A673 (cell line): ENCODE data around the gene OR2T4. TPM values are rescaled to one million over a fixed set of nuclear protein-coding genes. Genes with fewer than 3 reads are reported as not detected.

Experiments
- BruUV-seq: library from RNA; stranded (reverse); fragments of 400-500 nt; replicated peaks from 2 replicates; lab custom pipeline; 2021; lab: Mats Ljungman, UMichigan
- CTCF ChIA-PET: fragments of 300-600 bp; sonication (Branson Sonifier 250); formaldehyde crosslinking; loops from one replicate; lab custom pipeline; 2022; ENCODE audit warnings: antibody characterized with exemption; lab: Charles Lee
- POLR2A ChIA-PET: fragments of 300-600 bp; sonication (Branson Sonifier 250); formaldehyde crosslinking; loops from one replicate; lab custom pipeline; 2022; ENCODE audit warnings: antibody characterized with exemption; ENCODE audit not compliant: low non-redundant PET; lab: Charles Lee
- DNase-seq: peaks from one replicate; pipeline ENCODE4 v3.0.0-alpha.2; 2015; ENCODE audit warnings: low spot score
- H3K27ac ChIP-seq: fragments of 200-600 bp; sonication (generic); 2 replicates; pipeline ENCODE4 v1.5.1; 2016; ENCODE audit warnings: mixed run types, low read depth, mild to moderate bottlenecking, mixed read lengths, antibody characterized with exemption, low read length; ENCODE audit not compliant: poor library complexity, severe bottlenecking
- H3K27me3 ChIP-seq: fragments of 200-600 bp; sonication (generic); replicated peaks from 2 replicates; pipeline ENCODE4 v1.6.1; 2017; ENCODE audit warnings: mixed run types, low read depth, mild to moderate bottlenecking, mixed read lengths, antibody characterized with exemption, low read length; ENCODE audit not compliant: insufficient read depth, poor library complexity
- H3K36me3 ChIP-seq: fragments of 200-600 bp; sonication (generic); 2 replicates; pipeline ENCODE4 v1.6.1; 2016; ENCODE audit warnings: mixed run types, mild to moderate bottlenecking, mixed read lengths, antibody characterized with exemption, low read length; ENCODE audit not compliant: insufficient read depth, poor library complexity, severe bottlenecking
- H3K4me1 ChIP-seq: fragments of 200-600 bp; sonication (generic); 2 replicates; pipeline ENCODE4 v1.6.1; 2017; ENCODE audit warnings: mixed run types, mild to moderate bottlenecking, mixed read lengths, antibody characterized with exemption, low read length; ENCODE audit not compliant: insufficient read depth, poor library complexity, severe bottlenecking
- H3K4me3 ChIP-seq: fragments of 200-600 bp; sonication (generic); 2 replicates; pipeline ENCODE4 v1.5.1; 2016; ENCODE audit warnings: low read depth, mixed run types, mild to moderate bottlenecking, mixed read lengths, low read length; ENCODE audit not compliant: poor library complexity, severe bottlenecking
- H3K9me3 ChIP-seq: fragments of 200-600 bp; sonication (generic); 2 replicates; pipeline ENCODE4 v1.6.1; 2016; ENCODE audit warnings: mixed run types, low read depth, mild to moderate bottlenecking, mixed read lengths, antibody characterized with exemption, low read length; ENCODE audit not compliant: poor library complexity, severe bottlenecking
- CTCF ChIP-seq: fragments of 300-800, 200-600 bp; sonication (generic); conservative IDR thresholded peaks from 2 replicates; pipeline ENCODE4 v1.5.1; 2017; ENCODE audit warnings: low read depth, mild to moderate bottlenecking, antibody characterized with exemption, low read length, moderate library complexity, mixed read lengths
- EZH2 ChIP-seq: fragments of 200-600 bp; sonication (generic); IDR thresholded peaks from 2 replicates; pipeline ENCODE4 v1.6.1; 2017; ENCODE audit warnings: borderline replicate concordance, low read depth, mild to moderate bottlenecking, mixed read lengths, antibody characterized with exemption, low read length; ENCODE audit not compliant: poor library complexity, severe bottlenecking
- intact Hi-C: fragments of 100-400 bp; cut with micrococcal nuclease; formaldehyde crosslinking; loops from one replicate; pipeline ENCODE4 v1.10.0; 2022; ENCODE audit not compliant: unreplicated experiment
- total RNA-seq: library from RNA; stranded (reverse); gene quantifications from 2 replicates; pipeline ENCODE4 v1.2.3, GENCODE V29; 2021

OR2T4 gene
- total RNA-seq, 1 experiment from 2014 or later: not detected

DNA sequence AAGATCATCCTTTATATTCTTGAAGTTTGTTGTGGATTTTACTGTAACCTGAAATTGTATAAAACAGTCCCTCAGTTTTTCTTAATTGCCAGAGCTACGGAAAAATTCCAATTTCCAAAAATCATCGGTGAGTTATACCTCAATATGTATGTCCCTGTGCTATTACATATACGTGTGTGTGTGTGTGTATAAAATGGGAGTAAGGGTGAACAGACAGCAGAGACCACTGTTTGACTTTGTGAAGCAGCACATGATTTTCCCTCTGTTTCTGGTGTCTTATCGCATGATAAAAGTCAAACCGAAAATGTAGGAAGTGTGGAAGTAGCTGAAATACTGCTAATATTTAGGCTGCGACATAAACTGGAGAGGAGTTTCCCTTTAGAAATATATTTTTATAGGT is 42.6 kb downstream of the OR2T4 start:
- intact Hi-C loops: loop anchor here (1.0 to 2.0 kb wide), 4 partner anchors 208 to 403 kb away; partner anchors contain the start of gene OR14I1
- Histone ChIP-seq H3K27me3 (no peaks in the 10 kb centered on the region), H3K36me3 (no peaks in the 10 kb centered on the region), H3K4me1 (no peaks in the 10 kb centered on the region), H3K27ac (no peak overlapping the region), H3K9me3 (no peaks in the 10 kb centered on the region), H3K4me3 (no peak overlapping the region)
- POLR2A ChIA-PET: no interaction called here
- DNase-seq: peak; percentile 30
- BruUV-seq: no TSS peak
- TF ChIP-seq EZH2: no peak
- TF ChIP-seq CTCF: peak; percentile 44
- CTCF ChIA-PET: no interaction called here

DNA sequence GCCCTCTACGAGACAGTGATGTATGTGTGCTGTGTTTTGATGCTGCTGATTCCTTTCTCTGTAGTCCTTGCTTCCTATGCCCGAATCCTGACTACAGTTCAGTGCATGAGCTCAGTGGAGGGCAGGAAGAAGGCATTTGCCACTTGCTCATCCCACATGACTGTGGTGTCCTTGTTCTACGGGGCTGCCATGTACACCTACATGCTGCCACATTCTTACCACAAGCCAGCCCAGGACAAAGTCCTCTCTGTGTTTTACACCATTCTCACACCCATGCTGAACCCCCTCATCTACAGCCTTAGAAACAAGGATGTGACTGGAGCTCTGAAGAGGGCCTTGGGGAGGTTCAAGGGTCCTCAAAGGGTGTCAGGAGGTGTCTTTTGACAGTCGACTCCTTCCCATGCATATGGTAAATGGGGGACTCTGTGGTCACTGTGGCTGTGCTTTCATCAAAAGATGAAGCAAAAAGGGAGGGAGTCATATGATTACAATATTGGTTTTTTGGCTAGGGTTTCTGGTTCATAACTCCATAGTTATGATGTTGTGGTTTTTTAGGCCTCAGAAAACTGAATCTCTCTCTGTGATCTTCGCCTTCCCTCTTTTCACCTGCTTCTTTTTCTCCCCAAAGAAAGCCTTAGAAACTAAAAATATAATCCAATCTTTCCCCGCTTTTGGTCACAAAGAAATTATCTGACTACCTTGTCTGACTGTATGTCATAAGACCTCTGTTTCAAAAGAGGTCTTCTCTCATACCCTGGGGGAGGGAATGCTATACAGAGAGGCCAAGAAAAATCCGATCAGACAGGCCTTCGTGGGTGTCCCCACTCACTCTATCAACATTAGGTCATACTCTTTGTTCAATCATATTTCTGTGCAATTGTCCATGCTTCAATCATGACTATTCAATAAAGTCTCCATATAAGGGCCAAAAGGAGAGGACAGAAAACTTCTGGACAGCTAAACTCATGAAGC is 45.5 kb downstream of the OR2T4 start:
- H3K9me3 ChIP-seq: peaks cover 6% of the 10 kb centered on the region
- H3K4me3 ChIP-seq: no peak overlapping the region
- intact Hi-C loops: no loop called here
- POLR2A ChIA-PET: no interaction called here
- TF ChIP-seq CTCF: no peak
- TF ChIP-seq EZH2: no peak
- no TSS peak for BruUV-seq
- no peaks in the 10 kb centered on the region for H3K36me3 ChIP-seq
- no peak overlapping the region for H3K27ac ChIP-seq
- H3K4me1 ChIP-seq: no peaks in the 10 kb centered on the region
- no peaks in the 10 kb centered on the region for H3K27me3 ChIP-seq
- no peak for DNase-seq
- CTCF ChIA-PET: no interaction called here

Other genes starting within 250 kb of the OR2T4 start
- not detected in 2 replicates for gene OR2M5, start 216.5 kb upstream of the OR2T4 start, total RNA-seq
- gene OR2M2, start 186.8 kb upstream of the OR2T4 start, total RNA-seq: not detected in 2 replicates
- gene OR2M3, start 164.4 kb upstream of the OR2T4 start, total RNA-seq: 0.15 and 0.19 TPM in 2 replicates
- 0.11 and 0.13 TPM in 2 replicates for gene OR2M4, start 130.2 kb upstream of the OR2T4 start, total RNA-seq
- gene OR2T33, start 83.7 kb upstream of the OR2T4 start, total RNA-seq: not detected in 2 replicates
- not detected in 2 replicates for gene OR2T12, start 58.2 kb upstream of the OR2T4 start, total RNA-seq
- gene OR2M7, start 37.1 kb upstream of the OR2T4 start, total RNA-seq: not detected in 2 replicates
- not detected in 2 replicates for gene OR14C36, start 12.9 kb upstream of the OR2T4 start, total RNA-seq
- gene OR2T6, start 14.1 kb downstream of the OR2T4 start, total RNA-seq: not detected in 2 replicates
- not detected in 2 replicates for gene OR2T1, start 41.4 kb downstream of the OR2T4 start, total RNA-seq
- not detected in 2 replicates for gene OR2T2, start 84.0 kb downstream of the OR2T4 start, total RNA-seq
- gene OR2T3, start 111.7 kb downstream of the OR2T4 start, total RNA-seq: not detected in 2 replicates
- not detected in 2 replicates for gene OR2T5, start 126.9 kb downstream of the OR2T4 start, total RNA-seq
- gene OR2G6, start 146.4 kb downstream of the OR2T4 start, total RNA-seq: not detected in 2 replicates
- gene OR2T29, start 201.1 kb downstream of the OR2T4 start, total RNA-seq: not detected in 2 replicates
- not detected in 2 replicates for gene OR2T34, start 213.1 kb downstream of the OR2T4 start, total RNA-seq
- not detected in 2 replicates for gene OR2T10, start 236.0 kb downstream of the OR2T4 start, total RNA-seq